HL-60/S4 (cell line): ENCODE results near the gene NAALADL2.
"Not testable (repeated sequence)": the region's sequence is repeated elsewhere in the genome, so short reads cannot be mapped to it uniquely, and the experiment has no call there.

Experiments used
- in situ Hi-C: fragments of 300-500 bp; cut with MboI; formaldehyde crosslinking; loops from 2 replicates; pipeline ENCODE4 v1.14.3; 2022; ENCODE audit warnings: low sequenced_read_pairs

The NAALADL2 gene

DNA sequence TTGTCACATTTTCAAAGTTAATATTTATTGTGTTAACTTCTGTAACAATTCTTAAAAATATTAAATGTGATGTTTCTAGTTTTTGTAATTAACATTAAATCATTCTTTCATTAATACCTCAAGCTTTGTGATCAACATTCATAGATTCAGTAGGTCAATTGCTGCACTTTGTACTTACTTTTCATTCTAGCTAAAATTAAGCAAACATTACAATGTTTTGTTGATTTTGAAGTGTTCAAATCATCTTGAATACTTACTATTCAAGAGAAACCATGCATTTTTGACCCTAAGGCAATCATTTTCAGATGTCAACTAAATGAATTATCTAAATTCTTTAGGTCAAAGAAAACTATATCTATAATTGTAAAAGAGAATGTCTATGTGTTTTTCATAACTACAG is 933.1 kb downstream of the NAALADL2 start:
- in situ Hi-C loops: no loop called here

DNA sequence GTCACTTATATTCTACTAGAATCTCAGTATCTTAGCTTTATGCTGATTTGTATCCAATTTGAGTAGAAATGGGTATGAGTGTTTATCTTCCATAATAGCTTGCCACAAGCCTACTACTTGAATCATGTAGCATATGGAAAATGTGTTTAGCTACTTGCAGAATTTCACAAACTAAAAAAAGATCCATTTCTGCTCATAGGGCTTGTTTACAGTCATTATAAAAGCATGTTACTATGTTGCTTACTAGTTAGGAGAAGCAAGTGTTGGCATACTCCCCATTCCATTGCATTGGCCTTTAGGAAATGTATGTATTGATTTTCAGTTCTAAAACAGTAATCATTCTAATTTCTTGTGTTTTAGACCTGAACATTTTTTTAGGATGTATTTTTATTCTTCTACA is 939.2 kb downstream of the NAALADL2 start:
- in situ Hi-C loops: no loop called here

- in situ Hi-C loops: no loop called here
Observed at GRCh38 chr3:175805825-175806224, 946.7 kb downstream of the NAALADL2 start.

GRCh38 chr3:175807175-175807574 is 948.0 kb downstream of the NAALADL2 start:
- in situ Hi-C loops: no loop called here

- in situ Hi-C loops: no loop called here
Observed at GRCh38 chr3:175818811-175819464, 959.8 kb downstream of the NAALADL2 start.

DNA sequence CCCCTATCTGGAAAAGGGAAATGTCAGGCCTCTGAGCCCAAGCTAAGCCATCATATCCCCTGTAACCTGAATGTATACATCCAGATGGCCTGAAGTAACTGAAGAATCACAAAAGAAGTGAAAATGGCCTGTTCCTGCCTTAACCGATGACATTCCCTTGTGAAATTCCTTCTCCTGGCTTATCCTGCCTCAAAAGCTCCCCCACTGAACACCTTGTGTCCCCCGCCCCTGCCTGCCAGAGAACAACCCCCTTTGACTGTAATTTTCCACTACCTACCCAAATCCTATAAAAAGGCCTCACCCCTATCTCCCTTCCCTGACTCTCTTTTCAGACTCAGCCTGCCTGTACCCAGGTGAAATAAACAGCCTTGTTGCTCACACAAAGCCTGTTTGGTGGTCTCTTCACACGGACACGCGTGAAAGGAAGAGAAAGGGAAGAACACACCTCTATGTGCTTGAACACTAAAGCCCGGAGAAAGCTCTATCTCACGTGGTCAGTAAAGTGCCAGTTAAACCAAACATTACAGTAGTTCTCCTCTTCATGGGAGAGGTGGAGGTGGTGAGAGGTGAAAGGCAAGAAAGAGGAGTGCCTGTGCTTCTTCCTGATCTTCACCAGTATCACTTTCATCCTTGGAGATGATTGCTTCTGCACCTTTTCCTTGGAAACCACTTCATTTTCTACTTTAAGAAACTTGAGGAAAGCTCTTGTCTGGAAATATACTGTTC is 963.8 kb downstream of the NAALADL2 start:
- in situ Hi-C loops: not testable (repeated sequence)

DNA sequence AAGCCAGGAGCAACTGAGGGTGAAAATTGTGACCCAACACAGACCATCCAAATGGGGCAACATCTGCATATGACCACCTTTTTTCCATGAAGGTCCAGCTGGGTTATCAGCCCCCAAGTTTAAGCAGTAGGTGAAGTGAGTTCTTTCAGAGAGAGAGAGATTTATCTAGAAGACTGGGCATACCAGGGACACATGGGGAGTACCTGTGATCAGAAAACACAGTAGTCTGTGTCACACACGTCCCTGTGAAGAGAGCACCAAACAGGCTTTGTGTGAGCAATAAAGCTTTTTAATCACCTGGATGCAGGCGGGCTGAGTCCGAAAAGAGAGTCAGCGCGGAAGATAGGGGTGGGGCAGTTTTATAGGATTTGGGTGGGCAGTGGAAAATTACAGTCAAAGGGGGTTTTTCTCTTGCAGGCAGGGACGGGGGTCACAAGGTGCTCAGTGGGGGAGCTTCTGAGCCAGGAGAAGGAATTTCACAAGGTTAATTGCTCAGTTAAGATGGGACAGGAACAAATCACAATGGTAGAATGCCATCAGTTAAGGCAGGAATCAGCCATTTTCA is 966.0 kb downstream of the NAALADL2 start:
- in situ Hi-C loops: not testable (repeated sequence)

GRCh38 chr3:175826759-175827158 is 967.6 kb downstream of the NAALADL2 start:
- in situ Hi-C loops: no loop called here

- in situ Hi-C loops: not testable (repeated sequence)
Observed at GRCh38 chr3:175829809-175830208, 970.7 kb downstream of the NAALADL2 start.

GRCh38 chr3:175835763-175836162 is 976.6 kb downstream of the NAALADL2 start:
- in situ Hi-C loops: not testable (repeated sequence)

GRCh38 chr3:175836617-175837016 is 977.5 kb downstream of the NAALADL2 start:
- in situ Hi-C loops: no loop called here

DNA sequence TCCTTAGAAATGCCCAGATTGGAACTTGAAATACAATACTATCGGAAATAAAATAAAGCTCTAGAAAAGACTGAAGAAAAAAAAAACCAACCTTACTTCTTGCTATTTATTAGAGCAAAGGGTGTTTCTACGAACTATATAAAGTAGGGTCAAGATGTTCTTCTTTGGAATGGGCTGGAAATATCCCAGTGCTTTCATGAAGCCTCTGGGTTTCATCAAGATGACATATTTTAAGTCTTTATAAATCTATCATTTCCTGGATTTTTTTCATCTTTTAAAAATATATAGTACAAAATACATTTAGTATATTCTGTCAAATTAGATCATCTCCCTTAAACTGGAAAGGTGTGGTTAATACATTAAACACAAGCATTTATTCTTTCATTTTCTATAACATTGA is 978.8 kb downstream of the NAALADL2 start:
- in situ Hi-C loops: no loop called here

DNA sequence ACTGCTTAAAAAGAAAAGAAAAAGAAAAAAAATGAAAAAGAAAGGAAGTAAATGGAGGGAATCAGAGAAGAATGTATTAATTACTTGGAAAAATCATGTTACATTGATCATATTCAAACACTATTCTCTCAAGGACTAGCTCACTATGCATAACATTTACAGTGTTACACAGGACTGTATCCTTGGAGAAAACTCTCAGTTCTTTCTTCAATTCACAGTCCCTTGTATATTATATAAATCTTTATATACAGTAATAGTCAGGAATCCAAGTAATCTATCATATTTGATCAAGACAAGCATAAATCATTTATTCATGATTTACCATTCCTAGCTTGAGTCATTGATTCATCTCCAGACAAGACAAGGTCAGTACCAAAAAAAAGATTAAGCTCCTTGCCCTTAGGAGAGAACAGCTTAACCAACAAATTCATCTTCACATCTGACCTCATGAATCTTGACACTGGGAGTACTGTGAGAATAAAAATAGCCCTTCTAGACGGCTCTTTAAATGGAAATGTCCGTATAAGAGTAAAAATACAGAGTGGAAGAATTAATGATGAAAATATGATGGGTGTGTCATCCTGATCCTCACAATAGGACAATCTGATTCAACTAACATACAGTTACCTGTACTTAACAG is 980.4 kb downstream of the NAALADL2 start:
- in situ Hi-C loops: no loop called here

DNA sequence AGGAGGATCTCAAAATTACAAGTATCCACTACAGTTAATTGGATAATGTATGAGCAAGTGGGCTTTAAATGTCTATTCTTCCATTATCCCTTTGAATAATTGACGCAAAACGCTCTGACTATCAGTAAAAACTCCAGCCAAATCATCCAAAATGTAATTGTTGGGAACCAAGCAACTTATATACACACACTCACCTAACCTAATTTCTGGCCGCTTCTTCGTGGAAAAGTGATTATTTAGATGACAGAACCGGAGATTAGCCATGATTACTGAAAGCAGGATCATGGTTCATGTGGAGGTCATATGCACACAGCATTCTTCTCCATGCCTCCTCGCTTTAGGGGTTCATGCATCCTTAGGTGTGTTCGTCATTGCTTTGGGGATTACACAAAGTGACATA is 992.4 kb downstream of the NAALADL2 start:
- in situ Hi-C loops: no loop called here

DNA sequence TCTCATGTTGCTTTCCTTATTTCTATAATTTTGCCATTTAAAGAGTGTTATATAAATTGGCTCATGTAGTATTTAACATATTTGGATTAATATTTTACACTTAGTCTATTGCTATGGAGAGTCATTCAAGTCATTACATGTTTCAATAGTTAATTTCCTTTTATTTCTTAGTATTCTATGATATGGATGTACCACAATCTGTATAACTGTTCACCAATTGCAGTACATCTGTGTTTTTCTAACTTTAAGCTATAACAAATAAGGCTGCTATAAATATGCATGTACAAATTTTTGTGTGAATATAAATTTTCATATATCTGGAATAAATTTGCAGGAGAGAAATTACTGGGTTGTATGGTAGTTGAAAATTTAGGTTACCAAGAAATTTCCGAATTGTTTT is 993.4 kb downstream of the NAALADL2 start:
- in situ Hi-C loops: no loop called here

DNA sequence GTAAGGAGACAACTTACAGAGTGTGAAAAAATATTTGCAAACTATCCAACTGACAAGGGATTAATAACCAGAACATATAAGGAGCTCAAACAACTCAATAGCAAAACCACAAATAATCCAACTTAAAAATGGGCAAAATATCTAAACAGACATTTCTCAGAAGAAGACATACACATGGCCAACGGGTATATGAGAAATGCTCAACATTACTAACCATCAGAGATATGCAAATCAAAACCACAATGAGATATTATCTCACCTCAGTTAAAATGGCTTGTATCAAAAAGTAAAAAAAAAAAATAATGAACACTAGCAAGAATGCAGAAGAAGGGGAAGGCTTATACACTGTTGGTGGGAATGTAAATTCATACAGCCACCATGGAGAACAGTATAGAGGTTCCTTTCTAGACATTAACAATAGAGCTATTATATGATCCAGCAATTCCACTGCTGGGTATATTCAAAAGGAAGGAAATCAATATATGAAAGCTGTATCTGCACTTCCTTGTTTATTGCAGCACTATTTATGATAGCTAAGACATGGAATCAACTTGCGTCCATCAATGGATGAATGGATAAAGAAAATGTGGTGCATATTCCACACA is 998.6 kb downstream of the NAALADL2 start:
- in situ Hi-C loops: no loop called here
